GM23338 (cell line): ENCODE measurements around the gene LLPH. TPM values are rescaled to one million over a fixed set of nuclear protein-coding genes. Genes with fewer than 3 reads are reported as not detected.

Experiments
- ATAC-seq: fragments of 200-7000 bp; cut with Tn5 transposase; 3 replicates; pipeline ENCODE4 v1.9.1; 2020
- DNase-seq: peaks from one replicate; pipeline ENCODE4 v3.0.0-alpha.2; 2015; ENCODE audit warnings: low spot score
- H2AFZ ChIP-seq: fragments of 200-600 bp; sonication (generic); 2 replicates; pipeline ENCODE4 v1.8.0; 2016; ENCODE audit warnings: antibody characterized with exemption, mild to moderate bottlenecking, moderate library complexity
- H3F3A ChIP-seq: fragments of 200-600 bp; sonication (generic); replicated peaks from 2 replicates; pipeline ENCODE4 v1.8.0; 2017; ENCODE audit warnings: antibody characterized with exemption, mixed run types, low read depth
- H3K27ac ChIP-seq: fragments of 200-600 bp; sonication (generic); 2 replicates; pipeline ENCODE4 v1.6.1; 2016; ENCODE audit warnings: low read depth
- H3K27me3 ChIP-seq: fragments of 200-600 bp; sonication (generic); 2 replicates; pipeline ENCODE4 v1.8.0; 2016; ENCODE audit warnings: mild to moderate bottlenecking, mixed run types, moderate library complexity; ENCODE audit not compliant: insufficient read depth
- H3K36me3 ChIP-seq: fragments of 200-600 bp; sonication (generic); 2 replicates; pipeline ENCODE4 v1.8.0; 2016; ENCODE audit warnings: mild to moderate bottlenecking; ENCODE audit not compliant: insufficient read depth
- H3K4me1 ChIP-seq: fragments of 200-600 bp; sonication (generic); 2 replicates; pipeline ENCODE4 v1.8.0; 2016; ENCODE audit warnings: mild to moderate bottlenecking, moderate library complexity; ENCODE audit not compliant: insufficient read depth
- H3K4me2 ChIP-seq: fragments of 200-600 bp; sonication (generic); 2 replicates; pipeline ENCODE4 v1.7.1; 2017; ENCODE audit warnings: mixed run types
- H3K4me3 ChIP-seq: fragments of 200-600 bp; sonication (generic); 2 replicates; pipeline ENCODE4 v1.6.1; 2016; ENCODE audit warnings: mixed run types
- H3K79me2 ChIP-seq: fragments of 200-600 bp; sonication (generic); replicated peaks from 2 replicates; pipeline ENCODE4 v1.8.0; 2017; ENCODE audit warnings: mild to moderate bottlenecking; ENCODE audit not compliant: insufficient read depth
- H3K9me2 ChIP-seq: fragments of 200-600 bp; sonication (generic); 2 replicates; pipeline ENCODE4 v1.8.0; 2017; ENCODE audit not compliant: insufficient read depth
- H4K20me1 ChIP-seq: fragments of 200-600 bp; sonication (generic); replicated peaks from 2 replicates; pipeline ENCODE4 v1.8.0; 2017; ENCODE audit warnings: mild to moderate bottlenecking; ENCODE audit not compliant: insufficient read depth
- H3K27ac Mint-ChIP-seq: 2 replicates; pipeline ENCODE4 v1.8.0; 2020; ENCODE audit warnings: inconsistent platforms, mild to moderate bottlenecking, moderate library complexity, mixed read lengths
- H3K27me3 Mint-ChIP-seq: 3 replicates; pipeline ENCODE4 v1.8.0; 2022; ENCODE audit warnings: low read depth, mild to moderate bottlenecking, moderate library complexity, mixed read lengths, inconsistent platforms; ENCODE audit not compliant: insufficient read depth, poor library complexity
- H3K36me3 Mint-ChIP-seq: 3 replicates; pipeline ENCODE4 v1.8.0; 2021; ENCODE audit warnings: low read depth, mild to moderate bottlenecking, inconsistent platforms, moderate library complexity, mixed read lengths
- H3K4me1 Mint-ChIP-seq: 3 replicates; pipeline ENCODE4 v1.8.0; 2020; ENCODE audit warnings: mild to moderate bottlenecking, inconsistent platforms, mixed read lengths
- H3K4me3 Mint-ChIP-seq: 3 replicates; pipeline ENCODE4 v1.8.0; 2021; ENCODE audit warnings: moderate library complexity, mild to moderate bottlenecking, inconsistent platforms, mixed read lengths
- H3K9me3 Mint-ChIP-seq: 3 replicates; pipeline ENCODE4 v1.8.0; 2020; ENCODE audit warnings: moderate library complexity, mild to moderate bottlenecking, inconsistent platforms, mixed read lengths
- CREB1 ChIP-seq: fragments of 250-450 bp; sonication (Bioruptor Pico); IDR thresholded peaks from 2 replicates; pipeline ENCODE4 v1.5.0; 2020; ENCODE audit warnings: low read depth, mild to moderate bottlenecking, moderate library complexity
- EZH2 ChIP-seq: fragments of 200-600 bp; sonication (generic); IDR thresholded peaks from one replicate; pipeline ENCODE4 v1.8.0; 2017; ENCODE audit warnings: antibody characterized with exemption, mild to moderate bottlenecking, low read depth; ENCODE audit not compliant: unreplicated experiment
- EZH2phosphoT487 ChIP-seq: fragments of 200-600 bp; sonication (generic); IDR thresholded peaks from one replicate; pipeline ENCODE4 v1.8.1; 2018; ENCODE audit warnings: antibody characterized with exemption; ENCODE audit not compliant: unreplicated experiment
- JUNB ChIP-seq: IDR thresholded peaks from one replicate; pipeline ENCODE4 v1.6.1; 2016; ENCODE audit warnings: antibody characterized with exemption; ENCODE audit not compliant: unreplicated experiment
- NANOG ChIP-seq: IDR thresholded peaks from 2 replicates; pipeline ENCODE4 v1.6.1; 2016; ENCODE audit warnings: antibody characterized with exemption, borderline replicate concordance
- STAT1 ChIP-seq: IDR thresholded peaks from one replicate; pipeline ENCODE4 v1.6.1; 2016; ENCODE audit warnings: antibody characterized with exemption; ENCODE audit not compliant: unreplicated experiment
- ZNF114 ChIP-seq: fragments of 250-450 bp; sonication (Bioruptor Pico); IDR thresholded peaks from 2 replicates; pipeline ENCODE4 v1.5.0; 2020; ENCODE audit warnings: mild to moderate bottlenecking, moderate library complexity
- ZNF331 ChIP-seq: fragments of 250-450 bp; sonication (Bioruptor Pico); IDR thresholded peaks from 2 replicates; pipeline ENCODE4 v1.5.0; 2020; ENCODE audit warnings: low read depth, mild to moderate bottlenecking, moderate library complexity
- polyA plus RNA-seq: library from polyadenylated mRNA; unstranded; fragments of >200 nt; fragmentation: Nextera tagmentation; extraction: Ambion mirVana; gene quantifications from 2 replicates; pipeline ENCODE4 v1.2.1, GENCODE V29; 2016
- total RNA-seq: library from RNA; depleted of rRNA; stranded (reverse); fragments of >200 nt; shearing (Covaris generic); gene quantifications from 2 replicates; pipeline ENCODE4 v1.2.3, GENCODE V29; 2014
- TF ChIP-seq, protein P1 (sequence below): IDR thresholded peaks from 2 replicates; pipeline ENCODE4 v1.6.1; 2016; ENCODE audit warnings: antibody characterized with exemption
- TF ChIP-seq, protein P2 (sequence below), 2 experiments: fragments of 200-600 bp in 1 of 2; sonication (generic) in 1 of 2; conservative IDR thresholded peaks; 2 replicates each; pipeline versions ENCODE4 v1.5.1 to v1.6.1; 2016 to 2017; ENCODE audit warnings: antibody characterized with exemption in 2 of 2, low read depth in 2 of 2, mild to moderate bottlenecking in 2 of 2, moderate library complexity in 1 of 2
- TF ChIP-seq, protein P3 (sequence below): IDR thresholded peaks from one replicate; pipeline ENCODE4 v1.6.1; 2018; ENCODE audit warnings: antibody characterized with exemption; ENCODE audit not compliant: unreplicated experiment
- TF ChIP-seq, protein P4 (sequence below): fragments of 250-450 bp; sonication (Bioruptor Pico); IDR thresholded peaks from 2 replicates; pipeline ENCODE4 v1.5.0; 2020; ENCODE audit warnings: mild to moderate bottlenecking, moderate library complexity

The LLPH gene
- total and polyA plus RNA-seq, 2 experiments from 2014 or later = 10.7 to 56.6 TPM

DNA sequence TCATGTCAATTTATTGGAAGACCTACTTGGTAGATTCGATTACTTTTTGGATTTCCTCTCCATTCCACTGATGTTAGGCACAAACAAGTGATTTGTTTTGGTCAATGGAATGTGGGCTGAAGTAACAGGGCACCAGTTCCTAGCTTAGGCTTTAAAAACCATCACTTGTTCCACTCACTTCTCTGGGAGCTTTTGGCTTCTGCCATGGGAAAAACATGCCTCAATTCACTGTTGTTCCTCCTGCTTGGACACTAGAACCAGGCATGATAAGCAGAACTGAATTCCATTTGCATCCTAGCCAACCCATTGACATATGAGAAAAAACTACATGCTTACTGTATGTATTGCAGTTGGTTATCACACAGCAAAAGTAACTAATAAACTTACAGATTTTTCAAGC lies 47.8 kb downstream of the LLPH start:
- Histone ChIP-seq H3K27me3 (no peaks in the 10 kb centered on the region), H2AFZ (no peak overlapping the region), H3K79me2 (no peaks in the 10 kb centered on the region), H3K27ac (no peak overlapping the region), H3K36me3 (no peaks in the 10 kb centered on the region), H4K20me1 (no peaks in the 10 kb centered on the region), H3F3A (no peaks in the 10 kb centered on the region), H3K4me2 (no peak overlapping the region), H3K4me1 (no peaks in the 10 kb centered on the region), H3K9me2 (no peaks in the 10 kb centered on the region), H3K4me3 (no peak overlapping the region)
- H3K36me3 Mint-ChIP-seq = no peaks in the 10 kb centered on the region
- H3K4me3 Mint-ChIP-seq = no peak overlapping the region
- DNase-seq (no peak), ATAC-seq (no peak)
- H3K4me1 Mint-ChIP-seq = no peaks in the 10 kb centered on the region
- no peaks in the 10 kb centered on the region for H3K27me3 Mint-ChIP-seq
- no peak overlapping the region for H3K27ac Mint-ChIP-seq
- peaks cover 3% of the 10 kb centered on the region; the same call in 1 of the 3 replicates for H3K9me3 Mint-ChIP-seq
- no peak for TF ChIP-seq ZNF114 (CRISPR knock-in tag)
- TF ChIP-seq STAT1 = no peak
- TF ChIP-seq CREB1 (CRISPR knock-in tag) = no peak
- TF ChIP-seq, protein P1, sequence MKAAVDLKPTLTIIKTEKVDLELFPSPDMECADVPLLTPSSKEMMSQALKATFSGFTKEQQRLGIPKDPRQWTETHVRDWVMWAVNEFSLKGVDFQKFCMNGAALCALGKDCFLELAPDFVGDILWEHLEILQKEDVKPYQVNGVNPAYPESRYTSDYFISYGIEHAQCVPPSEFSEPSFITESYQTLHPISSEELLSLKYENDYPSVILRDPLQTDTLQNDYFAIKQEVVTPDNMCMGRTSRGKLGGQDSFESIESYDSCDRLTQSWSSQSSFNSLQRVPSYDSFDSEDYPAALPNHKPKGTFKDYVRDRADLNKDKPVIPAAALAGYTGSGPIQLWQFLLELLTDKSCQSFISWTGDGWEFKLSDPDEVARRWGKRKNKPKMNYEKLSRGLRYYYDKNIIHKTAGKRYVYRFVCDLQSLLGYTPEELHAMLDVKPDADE = no peak
- no peak for TF ChIP-seq EZH2phosphoT487
- TF ChIP-seq, protein P2, sequence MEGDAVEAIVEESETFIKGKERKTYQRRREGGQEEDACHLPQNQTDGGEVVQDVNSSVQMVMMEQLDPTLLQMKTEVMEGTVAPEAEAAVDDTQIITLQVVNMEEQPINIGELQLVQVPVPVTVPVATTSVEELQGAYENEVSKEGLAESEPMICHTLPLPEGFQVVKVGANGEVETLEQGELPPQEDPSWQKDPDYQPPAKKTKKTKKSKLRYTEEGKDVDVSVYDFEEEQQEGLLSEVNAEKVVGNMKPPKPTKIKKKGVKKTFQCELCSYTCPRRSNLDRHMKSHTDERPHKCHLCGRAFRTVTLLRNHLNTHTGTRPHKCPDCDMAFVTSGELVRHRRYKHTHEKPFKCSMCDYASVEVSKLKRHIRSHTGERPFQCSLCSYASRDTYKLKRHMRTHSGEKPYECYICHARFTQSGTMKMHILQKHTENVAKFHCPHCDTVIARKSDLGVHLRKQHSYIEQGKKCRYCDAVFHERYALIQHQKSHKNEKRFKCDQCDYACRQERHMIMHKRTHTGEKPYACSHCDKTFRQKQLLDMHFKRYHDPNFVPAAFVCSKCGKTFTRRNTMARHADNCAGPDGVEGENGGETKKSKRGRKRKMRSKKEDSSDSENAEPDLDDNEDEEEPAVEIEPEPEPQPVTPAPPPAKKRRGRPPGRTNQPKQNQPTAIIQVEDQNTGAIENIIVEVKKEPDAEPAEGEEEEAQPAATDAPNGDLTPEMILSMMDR (conservative IDR thresholded peaks at IDR 0.05; ENCODE audit: low read depth in 2 of 2) = no peak
- TF ChIP-seq, protein P3, sequence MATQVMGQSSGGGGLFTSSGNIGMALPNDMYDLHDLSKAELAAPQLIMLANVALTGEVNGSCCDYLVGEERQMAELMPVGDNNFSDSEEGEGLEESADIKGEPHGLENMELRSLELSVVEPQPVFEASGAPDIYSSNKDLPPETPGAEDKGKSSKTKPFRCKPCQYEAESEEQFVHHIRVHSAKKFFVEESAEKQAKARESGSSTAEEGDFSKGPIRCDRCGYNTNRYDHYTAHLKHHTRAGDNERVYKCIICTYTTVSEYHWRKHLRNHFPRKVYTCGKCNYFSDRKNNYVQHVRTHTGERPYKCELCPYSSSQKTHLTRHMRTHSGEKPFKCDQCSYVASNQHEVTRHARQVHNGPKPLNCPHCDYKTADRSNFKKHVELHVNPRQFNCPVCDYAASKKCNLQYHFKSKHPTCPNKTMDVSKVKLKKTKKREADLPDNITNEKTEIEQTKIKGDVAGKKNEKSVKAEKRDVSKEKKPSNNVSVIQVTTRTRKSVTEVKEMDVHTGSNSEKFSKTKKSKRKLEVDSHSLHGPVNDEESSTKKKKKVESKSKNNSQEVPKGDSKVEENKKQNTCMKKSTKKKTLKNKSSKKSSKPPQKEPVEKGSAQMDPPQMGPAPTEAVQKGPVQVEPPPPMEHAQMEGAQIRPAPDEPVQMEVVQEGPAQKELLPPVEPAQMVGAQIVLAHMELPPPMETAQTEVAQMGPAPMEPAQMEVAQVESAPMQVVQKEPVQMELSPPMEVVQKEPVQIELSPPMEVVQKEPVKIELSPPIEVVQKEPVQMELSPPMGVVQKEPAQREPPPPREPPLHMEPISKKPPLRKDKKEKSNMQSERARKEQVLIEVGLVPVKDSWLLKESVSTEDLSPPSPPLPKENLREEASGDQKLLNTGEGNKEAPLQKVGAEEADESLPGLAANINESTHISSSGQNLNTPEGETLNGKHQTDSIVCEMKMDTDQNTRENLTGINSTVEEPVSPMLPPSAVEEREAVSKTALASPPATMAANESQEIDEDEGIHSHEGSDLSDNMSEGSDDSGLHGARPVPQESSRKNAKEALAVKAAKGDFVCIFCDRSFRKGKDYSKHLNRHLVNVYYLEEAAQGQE = no peak
- TF ChIP-seq JUNB = no peak
- no peak for TF ChIP-seq EZH2
- no peak for TF ChIP-seq NANOG
- TF ChIP-seq ZNF331 (CRISPR knock-in tag) = no peak
- TF ChIP-seq, protein P4, sequence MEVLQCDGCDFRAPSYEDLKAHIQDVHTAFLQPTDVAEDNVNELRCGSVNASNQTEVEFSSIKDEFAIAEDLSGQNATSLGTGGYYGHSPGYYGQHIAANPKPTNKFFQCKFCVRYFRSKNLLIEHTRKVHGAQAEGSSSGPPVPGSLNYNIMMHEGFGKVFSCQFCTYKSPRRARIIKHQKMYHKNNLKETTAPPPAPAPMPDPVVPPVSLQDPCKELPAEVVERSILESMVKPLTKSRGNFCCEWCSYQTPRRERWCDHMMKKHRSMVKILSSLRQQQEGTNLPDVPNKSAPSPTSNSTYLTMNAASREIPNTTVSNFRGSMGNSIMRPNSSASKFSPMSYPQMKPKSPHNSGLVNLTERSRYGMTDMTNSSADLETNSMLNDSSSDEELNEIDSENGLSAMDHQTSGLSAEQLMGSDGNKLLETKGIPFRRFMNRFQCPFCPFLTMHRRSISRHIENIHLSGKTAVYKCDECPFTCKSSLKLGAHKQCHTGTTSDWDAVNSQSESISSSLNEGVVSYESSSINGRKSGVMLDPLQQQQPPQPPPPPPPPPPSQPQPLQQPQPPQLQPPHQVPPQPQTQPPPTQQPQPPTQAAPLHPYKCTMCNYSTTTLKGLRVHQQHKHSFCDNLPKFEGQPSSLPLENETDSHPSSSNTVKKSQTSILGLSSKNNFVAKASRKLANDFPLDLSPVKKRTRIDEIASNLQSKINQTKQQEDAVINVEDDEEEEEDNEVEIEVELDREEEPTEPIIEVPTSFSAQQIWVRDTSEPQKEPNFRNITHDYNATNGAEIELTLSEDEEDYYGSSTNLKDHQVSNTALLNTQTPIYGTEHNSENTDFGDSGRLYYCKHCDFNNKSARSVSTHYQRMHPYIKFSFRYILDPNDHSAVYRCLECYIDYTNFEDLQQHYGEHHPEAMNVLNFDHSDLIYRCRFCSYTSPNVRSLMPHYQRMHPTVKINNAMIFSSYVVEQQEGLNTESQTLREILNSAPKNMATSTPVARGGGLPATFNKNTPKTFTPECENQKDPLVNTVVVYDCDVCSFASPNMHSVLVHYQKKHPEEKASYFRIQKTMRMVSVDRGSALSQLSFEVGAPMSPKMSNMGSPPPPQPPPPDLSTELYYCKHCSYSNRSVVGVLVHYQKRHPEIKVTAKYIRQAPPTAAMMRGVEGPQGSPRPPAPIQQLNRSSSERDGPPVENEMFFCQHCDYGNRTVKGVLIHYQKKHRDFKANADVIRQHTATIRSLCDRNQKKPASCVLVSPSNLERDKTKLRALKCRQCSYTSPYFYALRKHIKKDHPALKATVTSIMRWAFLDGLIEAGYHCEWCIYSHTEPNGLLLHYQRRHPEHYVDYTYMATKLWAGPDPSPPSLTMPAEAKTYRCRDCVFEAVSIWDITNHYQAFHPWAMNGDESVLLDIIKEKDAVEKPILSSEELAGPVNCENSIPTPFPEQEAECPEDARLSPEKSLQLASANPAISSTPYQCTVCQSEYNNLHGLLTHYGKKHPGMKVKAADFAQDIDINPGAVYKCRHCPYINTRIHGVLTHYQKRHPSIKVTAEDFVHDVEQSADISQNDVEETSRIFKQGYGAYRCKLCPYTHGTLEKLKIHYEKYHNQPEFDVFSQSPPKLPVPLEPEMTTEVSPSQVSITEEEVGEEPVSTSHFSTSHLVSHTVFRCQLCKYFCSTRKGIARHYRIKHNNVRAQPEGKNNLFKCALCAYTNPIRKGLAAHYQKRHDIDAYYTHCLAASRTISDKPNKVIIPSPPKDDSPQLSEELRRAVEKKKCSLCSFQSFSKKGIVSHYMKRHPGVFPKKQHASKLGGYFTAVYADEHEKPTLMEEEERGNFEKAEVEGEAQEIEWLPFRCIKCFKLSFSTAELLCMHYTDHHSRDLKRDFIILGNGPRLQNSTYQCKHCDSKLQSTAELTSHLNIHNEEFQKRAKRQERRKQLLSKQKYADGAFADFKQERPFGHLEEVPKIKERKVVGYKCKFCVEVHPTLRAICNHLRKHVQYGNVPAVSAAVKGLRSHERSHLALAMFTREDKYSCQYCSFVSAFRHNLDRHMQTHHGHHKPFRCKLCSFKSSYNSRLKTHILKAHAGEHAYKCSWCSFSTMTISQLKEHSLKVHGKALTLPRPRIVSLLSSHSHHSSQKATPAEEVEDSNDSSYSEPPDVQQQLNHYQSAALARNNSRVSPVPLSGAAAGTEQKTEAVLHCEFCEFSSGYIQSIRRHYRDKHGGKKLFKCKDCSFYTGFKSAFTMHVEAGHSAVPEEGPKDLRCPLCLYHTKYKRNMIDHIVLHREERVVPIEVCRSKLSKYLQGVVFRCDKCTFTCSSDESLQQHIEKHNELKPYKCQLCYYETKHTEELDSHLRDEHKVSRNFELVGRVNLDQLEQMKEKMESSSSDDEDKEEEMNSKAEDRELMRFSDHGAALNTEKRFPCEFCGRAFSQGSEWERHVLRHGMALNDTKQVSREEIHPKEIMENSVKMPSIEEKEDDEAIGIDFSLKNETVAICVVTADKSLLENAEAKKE = no peak
